HEK293 (cell line): ENCODE results near the gene ATG4B.

Experiments used
- KLF1 ChIP-seq: fragments of 450-650 bp; formaldehyde crosslinking; IDR thresholded peaks from 2 replicates; pipeline ENCODE4 v1.5.1; 2016; ENCODE audit warnings: missing biosample characterization, missing genetic modification characterization
- KLF16 ChIP-seq: fragments of 450-650 bp; formaldehyde crosslinking; IDR thresholded peaks from 2 replicates; pipeline ENCODE4 v1.5.1; 2017; ENCODE audit warnings: missing biosample characterization, missing genetic modification characterization
- KLF9 ChIP-seq: fragments of 450-650 bp; formaldehyde crosslinking; IDR thresholded peaks from 2 replicates; pipeline ENCODE4 v1.5.1; 2016; ENCODE audit warnings: missing biosample characterization, missing genetic modification characterization, low read depth
- OVOL3 ChIP-seq: fragments of 450-650 bp; formaldehyde crosslinking; IDR thresholded peaks from 2 replicates; pipeline ENCODE4 v1.5.1; 2016; ENCODE audit warnings: missing biosample characterization, missing genetic modification characterization
- PATZ1 ChIP-seq: fragments of 450-650 bp; formaldehyde crosslinking; IDR thresholded peaks from 2 replicates; pipeline ENCODE4 v1.5.1; 2016; ENCODE audit warnings: missing biosample characterization, missing genetic modification characterization
- PBX3 ChIP-seq: sonication (generic); formaldehyde crosslinking; IDR thresholded peaks from 2 replicates; pipeline ENCODE4 v1.8.1; 2022; ENCODE audit warnings: mild to moderate bottlenecking, moderate library complexity, missing genetic modification reagents
- SP3 ChIP-seq: fragments of 450-650 bp; formaldehyde crosslinking; IDR thresholded peaks from 2 replicates; pipeline ENCODE4 v1.5.1; 2016; ENCODE audit warnings: missing biosample characterization, missing genetic modification characterization
- ZEB2 ChIP-seq: fragments of 450-650 bp; formaldehyde crosslinking; IDR thresholded peaks from 2 replicates; pipeline ENCODE4 v1.5.1; 2016; ENCODE audit warnings: missing biosample characterization, missing genetic modification characterization
- ZFP69B ChIP-seq: fragments of 450-650 bp; formaldehyde crosslinking; IDR thresholded peaks from 2 replicates; pipeline ENCODE4 v1.5.1; 2016; ENCODE audit warnings: missing biosample characterization, missing genetic modification characterization
- ZNF311 ChIP-seq: fragments of 450-650 bp; formaldehyde crosslinking; IDR thresholded peaks from 2 replicates; pipeline ENCODE4 v1.5.1; 2017; ENCODE audit warnings: missing biosample characterization, missing genetic modification characterization, borderline replicate concordance
- ZNF394 ChIP-seq: fragments of 450-650 bp; formaldehyde crosslinking; IDR thresholded peaks from 2 replicates; pipeline ENCODE4 v1.5.1; 2016; ENCODE audit warnings: missing biosample characterization, missing genetic modification characterization, mild to moderate bottlenecking, moderate library complexity, borderline replicate concordance
- ZNF549 ChIP-seq: fragments of 450-650 bp; IDR thresholded peaks from 2 replicates; pipeline ENCODE4 v1.5.1; 2018; ENCODE audit warnings: missing biosample characterization, missing genetic modification characterization, mild to moderate bottlenecking, inconsistent platforms, moderate library complexity
- ZNF76 ChIP-seq: fragments of 450-650 bp; formaldehyde crosslinking; IDR thresholded peaks from 2 replicates; pipeline ENCODE4; 2016; ENCODE audit warnings: low read depth, missing biosample characterization, missing genetic modification characterization, borderline replicate concordance
- ZNF776 ChIP-seq: fragments of 450-650 bp; formaldehyde crosslinking; IDR thresholded peaks from 2 replicates; pipeline ENCODE4 v1.5.0; 2017; ENCODE audit warnings: missing biosample characterization, missing genetic modification characterization, borderline replicate concordance
- ZSCAN16 ChIP-seq: fragments of 450-650 bp; formaldehyde crosslinking; IDR thresholded peaks from 2 replicates; pipeline ENCODE4 v1.5.1; 2016; ENCODE audit warnings: missing biosample characterization, missing genetic modification characterization
- ZSCAN30 ChIP-seq: fragments of 450-650 bp; IDR thresholded peaks from 2 replicates; pipeline ENCODE4 v1.5.1; 2018; ENCODE audit warnings: missing biosample characterization, mild to moderate bottlenecking, missing genetic modification characterization, moderate library complexity
- ZXDB ChIP-seq: fragments of 450-650 bp; formaldehyde crosslinking; IDR thresholded peaks from 2 replicates; pipeline ENCODE4 v1.5.1; 2016; ENCODE audit warnings: missing biosample characterization, missing genetic modification characterization
- TF ChIP-seq, protein P1 (sequence below): fragments of 450-650 bp; formaldehyde crosslinking; IDR thresholded peaks from 2 replicates; pipeline ENCODE4 v1.5.1; 2016; ENCODE audit warnings: missing biosample characterization, missing genetic modification characterization
- TF ChIP-seq, protein P2 (sequence below): fragments of 450-650 bp; formaldehyde crosslinking; IDR thresholded peaks from 2 replicates; pipeline ENCODE4 v1.5.1; 2016; ENCODE audit warnings: missing biosample characterization, missing genetic modification characterization
- TF ChIP-seq, protein P3 (sequence below): fragments of 450-650 bp; formaldehyde crosslinking; optimal IDR thresholded peaks from 2 replicates; pipeline ENCODE3; 2016; ENCODE audit warnings: missing biosample characterization, mild to moderate bottlenecking, missing genetic modification characterization

The ATG4B gene

GRCh38 chr2:241701399-241702154 is 64.1 kb downstream of the ATG4B start, which contains the start of gene ING5 (continued):
- no peak for TF ChIP-seq ZSCAN16 (tag by site-specific recombination)
- TF ChIP-seq ZNF549 (tag by site-specific recombination): no peak
- peak; percentile 64 for TF ChIP-seq ZSCAN30 (tag by site-specific recombination)
- TF ChIP-seq OVOL3 (tag by site-specific recombination): 0 out of 2 replicates have a peak, but pooled peaks have one; percentile 23
- no peak for TF ChIP-seq ZNF776 (tag by site-specific recombination)
- TF ChIP-seq ZNF394: no peak
- TF ChIP-seq ZXDB (tag by site-specific recombination): peak; percentile 84
- peak; percentile 59; the same call in 1 of the 2 replicates for TF ChIP-seq ZNF76 (tag by site-specific recombination)
- TF ChIP-seq ZEB2: peak; percentile 64; the same call in 1 of the 2 replicates
- peak; percentile 78 for TF ChIP-seq KLF9 (tag by site-specific recombination)
- peak; percentile 70 for TF ChIP-seq KLF16 (tag by site-specific recombination)
- no peak for TF ChIP-seq ZNF311 (tag by site-specific recombination)
- TF ChIP-seq SP3 (tag by site-specific recombination): peak; percentile 59
- TF ChIP-seq KLF1 (tag by site-specific recombination): peak; percentile 43
- TF ChIP-seq, protein P1, sequence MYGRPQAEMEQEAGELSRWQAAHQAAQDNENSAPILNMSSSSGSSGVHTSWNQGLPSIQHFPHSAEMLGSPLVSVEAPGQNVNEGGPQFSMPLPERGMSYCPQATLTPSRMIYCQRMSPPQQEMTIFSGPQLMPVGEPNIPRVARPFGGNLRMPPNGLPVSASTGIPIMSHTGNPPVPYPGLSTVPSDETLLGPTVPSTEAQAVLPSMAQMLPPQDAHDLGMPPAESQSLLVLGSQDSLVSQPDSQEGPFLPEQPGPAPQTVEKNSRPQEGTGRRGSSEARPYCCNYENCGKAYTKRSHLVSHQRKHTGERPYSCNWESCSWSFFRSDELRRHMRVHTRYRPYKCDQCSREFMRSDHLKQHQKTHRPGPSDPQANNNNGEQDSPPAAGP (tag by site-specific recombination): peak; percentile 77; the same call in 1 of the 2 replicates
- TF ChIP-seq PBX3 (CRISPR knock-in tag): peak; percentile 78; the same call in 1 of the 2 replicates
- TF ChIP-seq, protein P2, sequence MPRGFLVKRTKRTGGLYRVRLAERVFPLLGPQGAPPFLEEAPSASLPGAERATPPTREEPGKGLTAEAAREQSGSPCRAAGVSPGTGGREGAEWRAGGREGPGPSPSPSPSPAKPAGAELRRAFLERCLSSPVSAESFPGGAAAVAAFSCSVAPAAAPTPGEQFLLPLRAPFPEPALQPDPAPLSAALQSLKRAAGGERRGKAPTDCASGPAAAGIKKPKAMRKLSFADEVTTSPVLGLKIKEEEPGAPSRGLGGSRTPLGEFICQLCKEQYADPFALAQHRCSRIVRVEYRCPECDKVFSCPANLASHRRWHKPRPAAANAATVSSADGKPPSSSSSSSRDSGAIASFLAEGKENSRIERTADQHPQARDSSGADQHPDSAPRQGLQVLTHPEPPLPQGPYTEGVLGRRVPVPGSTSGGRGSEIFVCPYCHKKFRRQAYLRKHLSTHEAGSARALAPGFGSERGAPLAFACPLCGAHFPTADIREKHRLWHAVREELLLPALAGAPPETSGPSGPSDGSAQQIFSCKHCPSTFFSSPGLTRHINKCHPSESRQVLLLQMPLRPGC (tag by site-specific recombination): no peak
- TF ChIP-seq, protein P3, sequence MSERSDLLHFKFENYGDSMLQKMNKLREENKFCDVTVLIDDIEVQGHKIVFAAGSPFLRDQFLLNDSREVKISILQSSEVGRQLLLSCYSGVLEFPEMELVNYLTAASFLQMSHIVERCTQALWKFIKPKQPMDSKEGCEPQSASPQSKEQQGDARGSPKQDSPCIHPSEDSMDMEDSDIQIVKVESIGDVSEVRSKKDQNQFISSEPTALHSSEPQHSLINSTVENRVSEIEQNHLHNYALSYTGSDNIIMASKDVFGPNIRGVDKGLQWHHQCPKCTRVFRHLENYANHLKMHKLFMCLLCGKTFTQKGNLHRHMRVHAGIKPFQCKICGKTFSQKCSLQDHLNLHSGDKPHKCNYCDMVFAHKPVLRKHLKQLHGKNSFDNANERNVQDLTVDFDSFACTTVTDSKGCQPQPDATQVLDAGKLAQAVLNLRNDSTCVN: peak; percentile 60
- TF ChIP-seq ZFP69B: peak; percentile 49; the same call in 1 of the 2 replicates
- TF ChIP-seq PATZ1 (tag by site-specific recombination): peak; percentile 69
